ENCODE results near the gene VMP1.
"Not testable (repeated sequence)": the region's sequence is repeated elsewhere in the genome, so short reads cannot be mapped to it uniquely, and the experiment has no call there.

The VMP1 gene

DNA sequence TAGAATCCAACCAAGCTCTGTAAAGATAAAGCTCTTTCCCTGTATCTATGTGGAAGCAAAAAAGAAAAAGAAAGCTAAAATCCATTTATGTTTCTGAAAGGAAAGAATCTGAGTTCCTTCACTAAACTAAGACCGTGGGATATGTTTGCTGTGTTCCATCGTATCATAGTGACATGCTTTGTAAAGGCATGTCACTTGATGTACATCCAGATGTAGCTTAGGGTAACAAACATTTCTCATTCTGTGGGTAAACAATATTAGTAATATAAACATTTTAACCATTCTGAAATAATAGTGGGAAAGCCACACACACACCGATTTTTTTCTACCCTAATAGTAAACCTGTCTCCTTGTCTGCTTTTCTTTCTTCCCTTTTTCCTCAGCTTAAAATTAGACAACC, 107.2 kb downstream of the VMP1 start:
- DNase-seq: no peak

DNA sequence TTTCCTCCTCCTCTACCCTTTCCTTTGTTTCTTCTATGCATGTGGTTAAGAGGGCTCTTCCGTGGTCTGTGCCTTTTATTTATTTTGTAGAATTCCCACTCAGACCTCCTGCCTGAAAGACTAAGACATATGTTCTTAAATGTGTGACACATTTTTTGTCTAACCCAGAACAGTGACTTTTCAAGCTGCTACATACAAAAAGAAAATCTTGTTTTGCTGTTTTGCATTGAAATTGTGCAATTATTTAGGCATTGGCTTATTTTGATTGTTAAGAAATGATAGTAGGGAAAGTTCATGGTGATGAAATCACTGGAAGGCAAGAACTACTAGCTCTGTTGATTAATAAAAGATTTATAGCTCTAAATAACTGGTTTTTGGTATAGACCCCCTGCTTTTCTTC, 108.5 kb downstream of the VMP1 start:
- DNase-seq: no peak

DNA sequence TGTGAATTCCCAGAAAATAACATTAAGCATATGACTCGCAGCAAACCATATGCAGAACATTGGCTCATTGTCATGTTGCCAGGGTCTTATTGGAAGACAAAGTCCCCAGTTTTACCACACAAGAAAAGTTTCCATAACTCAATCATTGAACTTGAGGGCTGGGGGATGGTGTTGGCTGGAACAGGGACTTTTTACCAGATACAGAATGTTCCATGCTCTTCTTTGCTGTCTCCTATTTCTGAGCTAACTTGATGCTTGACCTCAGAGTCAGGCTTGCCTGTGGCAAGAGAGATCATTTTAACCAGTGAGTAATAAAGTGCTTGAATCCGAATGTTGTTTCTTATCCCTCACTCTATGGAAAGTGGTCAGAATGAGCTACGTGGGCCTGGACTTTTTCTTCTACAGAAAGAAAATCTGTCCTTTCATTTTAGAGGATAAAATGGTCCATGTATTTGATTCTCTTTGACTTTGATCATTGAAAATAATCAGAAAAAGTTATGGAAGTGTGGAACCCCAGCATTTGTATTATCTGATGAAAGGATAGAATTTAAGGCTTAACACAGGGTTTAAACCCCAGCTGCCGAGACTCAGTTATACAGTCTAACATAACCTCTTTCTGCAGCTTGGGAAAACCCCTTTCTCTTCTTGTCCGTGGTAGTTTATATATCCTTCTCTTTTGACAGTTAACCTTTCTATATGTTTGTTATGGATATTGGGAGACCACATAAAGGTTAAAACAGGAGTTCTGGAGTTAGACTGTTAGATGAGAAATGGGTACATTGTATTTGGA, 118.3 kb downstream of the VMP1 start:
- DNase-seq: no peak

DNA sequence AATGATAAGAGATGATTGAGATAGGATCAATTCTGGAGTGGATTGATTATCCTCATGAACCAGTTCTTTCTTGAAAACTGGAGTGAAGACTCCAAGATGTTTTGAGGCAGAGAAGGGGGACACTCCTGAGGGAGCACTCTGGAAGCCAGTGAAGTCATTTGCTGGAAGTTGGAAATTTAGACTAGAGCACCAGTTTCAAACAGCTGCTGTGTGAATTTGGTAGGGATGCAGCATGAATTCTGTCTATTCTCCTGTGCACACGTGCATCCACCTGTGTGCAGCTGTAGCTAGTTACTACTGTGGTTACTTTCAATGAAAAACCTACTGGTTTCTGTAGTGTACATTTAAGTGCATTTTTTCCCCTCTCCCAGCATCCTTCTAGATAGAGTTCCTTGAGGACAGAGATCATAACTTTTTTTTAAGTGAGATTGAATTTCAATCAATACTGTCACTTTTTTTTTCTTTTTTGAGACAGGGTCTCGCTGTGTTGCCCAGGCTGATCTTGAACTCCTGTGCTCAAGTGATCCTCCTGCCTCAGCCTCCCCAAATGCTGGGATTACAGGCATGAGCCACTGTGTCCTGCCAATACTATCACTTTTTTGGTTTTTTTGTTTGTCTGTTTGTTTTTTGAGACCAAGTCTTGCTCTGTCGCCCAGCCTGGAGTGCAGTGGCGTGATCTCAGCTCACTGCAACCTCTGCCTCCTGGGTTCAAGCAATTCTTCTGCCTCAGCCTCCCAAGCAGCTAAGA, 119.4 kb downstream of the VMP1 start:
- DNase-seq: no peak

DNA sequence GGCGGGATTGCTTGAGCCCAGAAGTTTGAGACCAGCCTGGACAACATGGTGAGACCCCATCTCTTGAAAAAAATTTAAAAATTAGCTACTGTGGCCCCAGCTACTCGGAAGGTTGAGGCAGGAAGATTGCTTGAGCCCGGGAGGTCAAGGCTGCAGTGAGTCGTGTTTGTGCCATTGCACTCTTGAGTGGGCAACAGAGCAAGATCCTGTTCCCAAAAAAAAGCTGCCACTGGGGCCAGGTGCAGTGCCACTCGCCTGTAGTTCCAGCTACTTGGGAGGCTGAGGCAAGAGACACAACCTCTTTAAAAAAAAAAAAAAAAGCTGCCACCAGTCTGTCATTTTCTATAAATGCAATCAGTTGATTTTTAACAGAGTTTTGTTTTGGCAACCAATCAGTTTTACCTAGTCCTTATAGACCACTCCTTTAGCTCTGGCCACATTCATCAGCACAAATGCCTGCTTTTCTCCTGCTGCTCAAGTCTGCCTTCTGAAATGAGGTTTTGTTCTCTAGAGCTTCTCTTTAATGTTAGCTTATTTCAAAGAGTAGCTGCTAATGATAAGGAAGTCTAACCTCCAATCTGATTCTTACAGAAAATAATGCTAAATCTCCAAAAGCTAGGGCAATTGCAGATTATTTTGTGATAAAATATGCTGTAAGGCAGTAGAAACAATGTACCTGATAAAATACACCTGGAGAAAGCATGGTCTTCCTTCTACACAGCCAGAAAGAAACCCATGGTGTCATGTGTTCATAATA, 120.4 kb downstream of the VMP1 start:
- DNase-seq: no peak

DNA sequence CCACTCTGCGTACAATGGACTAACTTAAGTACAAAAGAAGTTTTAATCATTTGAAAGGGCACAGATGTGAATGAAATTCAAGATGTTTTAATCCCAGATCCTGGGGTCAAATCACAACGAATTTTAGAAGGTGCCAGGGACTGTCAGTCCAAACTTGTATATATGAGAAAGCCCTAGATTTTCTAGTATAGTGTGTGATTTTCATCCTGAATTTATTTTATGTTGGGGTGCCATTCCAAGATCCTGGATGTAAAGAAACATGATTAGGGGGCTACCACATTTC, 121.0 kb downstream of the VMP1 start:
- no peak for DNase-seq

DNA sequence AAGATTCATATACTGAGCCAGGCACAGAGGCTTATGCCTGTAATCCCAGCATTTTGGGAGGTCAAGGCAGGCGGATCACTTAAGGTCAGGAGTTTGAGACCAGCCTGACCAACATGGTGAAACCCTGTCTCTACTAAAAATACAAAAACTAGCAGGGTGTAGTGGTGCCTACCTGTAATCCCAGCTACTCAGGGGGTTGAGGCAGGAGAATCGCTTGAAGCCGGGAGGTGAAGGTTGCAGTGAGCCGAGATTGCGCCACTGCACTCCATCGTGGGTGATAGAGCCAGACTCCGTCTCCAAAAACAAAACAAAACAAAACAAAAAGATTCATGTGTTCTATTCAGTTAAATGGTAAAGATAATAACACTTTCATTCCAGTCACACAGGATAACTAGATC, 121.4 kb downstream of the VMP1 start:
- not testable (repeated sequence) for DNase-seq

DNA sequence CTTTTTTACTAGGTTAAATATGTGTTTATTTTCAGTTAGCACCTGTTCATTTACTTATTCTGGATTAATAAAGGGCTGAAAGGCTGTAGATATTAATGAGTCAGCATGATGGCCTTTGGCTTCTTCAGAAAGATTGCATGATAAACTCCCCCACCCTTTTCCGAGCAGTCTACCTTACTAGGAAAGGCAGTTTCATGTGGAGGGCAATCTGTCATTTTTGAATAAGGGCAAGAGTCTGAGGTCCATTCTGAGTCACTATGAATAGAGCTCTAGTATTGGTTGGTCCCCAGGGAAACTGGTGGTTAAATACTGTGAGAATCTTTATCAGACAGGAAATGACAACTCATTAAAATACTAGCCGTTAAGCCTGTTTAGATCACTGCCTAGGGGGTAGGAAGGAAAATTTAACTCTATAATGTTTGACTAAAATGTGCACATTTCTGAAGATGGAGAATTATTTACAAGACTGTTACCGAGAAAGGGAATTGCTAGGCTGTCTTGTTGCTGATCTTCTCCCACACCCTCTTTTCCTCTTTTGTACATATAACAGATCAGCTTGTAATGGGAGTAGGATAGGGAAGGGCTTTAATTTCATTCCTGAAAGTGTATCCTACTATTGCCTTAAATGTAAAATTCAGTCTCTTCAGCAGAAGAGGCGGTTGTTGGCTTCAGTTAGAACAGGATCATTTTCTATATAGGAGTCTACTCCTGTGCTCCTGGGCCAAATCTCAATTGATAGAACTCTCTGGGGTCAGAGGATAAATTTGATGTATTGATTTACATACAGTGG, 122.0 kb downstream of the VMP1 start:
- DNase-seq: no peak

DNA sequence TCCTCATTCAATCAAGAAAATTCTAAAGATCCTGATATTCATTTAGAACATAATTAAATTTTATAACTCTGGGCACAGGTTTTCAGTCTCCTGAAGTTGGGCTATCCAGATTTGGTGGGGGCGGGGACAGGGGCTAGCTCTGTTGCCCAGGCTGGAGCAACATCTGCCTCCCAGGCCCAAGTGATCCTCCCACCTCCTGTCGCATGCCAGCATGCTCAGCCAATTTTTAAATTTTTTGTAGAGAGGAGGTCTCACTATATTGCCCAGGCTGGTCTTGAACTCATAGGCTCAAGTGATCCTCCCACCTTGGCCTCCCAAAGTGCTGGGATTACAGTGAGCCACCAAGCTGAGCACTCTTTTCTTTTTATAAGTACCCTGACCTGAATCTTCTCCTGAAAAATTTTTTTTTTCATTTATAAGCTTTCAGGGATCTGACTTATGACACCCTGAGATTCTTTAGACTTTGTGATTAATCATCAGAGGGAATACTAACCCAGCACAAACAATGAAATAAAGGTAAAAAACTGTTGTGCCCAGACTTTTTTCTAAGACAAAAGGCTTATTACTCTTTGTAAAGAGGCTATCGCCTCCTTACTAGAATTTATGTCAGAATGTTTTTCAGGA, 122.7 kb downstream of the VMP1 start:
- DNase-seq: no peak

DNA sequence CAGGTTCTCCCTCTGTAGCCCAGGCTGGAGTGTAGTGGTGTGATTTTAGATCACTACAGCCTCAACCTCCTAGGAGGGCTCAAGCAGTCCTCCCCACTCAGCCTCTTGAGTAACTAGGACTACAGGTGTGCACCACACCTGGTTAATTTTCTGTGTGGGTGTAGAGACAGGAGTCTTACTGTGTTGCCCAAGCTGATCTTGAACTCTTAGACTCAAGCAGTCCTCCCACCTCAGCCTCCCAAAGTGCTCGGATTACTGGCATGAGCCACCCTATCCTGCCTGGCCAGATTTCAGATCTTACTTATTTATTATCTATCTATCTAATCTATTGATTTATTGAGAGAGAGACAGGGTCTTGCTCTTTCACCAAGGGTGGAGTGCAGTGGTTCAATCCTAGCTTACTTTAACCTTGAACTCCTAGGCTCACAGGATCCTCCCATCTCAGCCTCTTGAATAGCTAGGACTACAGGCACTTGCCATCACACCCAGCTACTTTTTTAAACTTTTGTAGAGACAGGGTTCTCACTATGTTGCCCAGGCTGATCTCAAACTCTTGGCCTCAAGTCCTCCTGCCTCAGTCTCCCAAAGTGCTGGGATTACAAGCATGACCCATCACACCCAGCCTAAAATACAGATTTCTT, 123.5 kb downstream of the VMP1 start:
- DNase-seq: no peak

DNA sequence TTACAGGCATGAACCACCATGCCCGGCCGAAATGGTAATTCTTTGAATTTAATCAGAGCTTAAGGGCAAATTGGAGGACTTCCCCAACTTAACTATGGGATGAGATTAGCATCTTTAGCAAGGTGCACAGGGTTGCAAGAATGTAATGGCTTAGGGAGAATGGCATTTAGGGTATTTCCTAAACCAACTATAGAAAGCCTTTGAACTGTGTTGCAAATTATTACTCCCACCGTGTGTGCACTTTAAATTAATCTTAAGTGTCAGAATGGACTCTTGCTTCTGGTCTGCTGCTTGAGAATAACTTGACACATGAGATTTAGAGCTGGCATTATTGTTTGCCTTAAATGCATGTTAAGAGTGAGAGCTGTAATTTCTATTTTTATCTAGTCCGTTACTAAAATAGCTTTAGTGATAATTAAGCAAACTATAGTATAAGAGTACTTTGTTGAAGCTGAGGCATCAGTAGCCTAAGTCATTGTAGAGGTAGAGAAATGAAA, 125.5 kb downstream of the VMP1 start:
- DNase-seq: no peak

DNA sequence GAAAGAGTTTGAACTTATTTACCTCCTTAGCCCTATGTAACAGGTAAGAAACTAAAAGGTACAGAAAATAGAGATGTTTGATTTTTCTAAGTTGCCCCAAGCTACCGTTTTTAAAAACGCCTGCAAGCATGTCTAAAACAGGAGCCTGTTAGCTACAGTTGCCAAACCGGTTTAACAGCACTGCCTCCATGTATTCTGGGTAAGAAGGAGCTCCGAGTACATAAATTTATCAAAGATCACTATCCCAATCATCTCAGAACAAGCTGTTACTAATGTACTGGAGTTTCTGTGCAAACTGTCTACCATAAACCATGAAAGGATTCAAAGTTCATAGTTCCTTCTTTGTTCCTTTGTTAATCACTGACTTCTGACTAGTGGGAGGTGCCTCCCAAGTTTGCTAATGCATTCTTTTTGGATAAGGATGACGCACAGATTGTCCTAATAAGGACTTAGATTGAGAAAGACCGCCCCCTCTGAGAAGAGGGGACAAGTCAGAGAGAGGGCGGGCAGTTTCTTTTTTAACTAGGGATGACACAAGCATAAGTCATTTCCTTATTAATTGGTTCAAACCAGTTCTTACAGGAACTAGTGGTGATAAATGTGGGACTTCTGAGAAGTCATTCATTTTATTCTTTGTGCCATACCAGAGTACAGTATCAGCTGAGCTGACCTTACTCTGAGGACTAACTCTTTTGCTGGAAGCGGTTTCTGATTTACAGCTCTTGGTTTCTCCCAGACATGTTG, 130.0 kb downstream of the VMP1 start:
- DNase-seq: peak; percentile 44

DNA sequence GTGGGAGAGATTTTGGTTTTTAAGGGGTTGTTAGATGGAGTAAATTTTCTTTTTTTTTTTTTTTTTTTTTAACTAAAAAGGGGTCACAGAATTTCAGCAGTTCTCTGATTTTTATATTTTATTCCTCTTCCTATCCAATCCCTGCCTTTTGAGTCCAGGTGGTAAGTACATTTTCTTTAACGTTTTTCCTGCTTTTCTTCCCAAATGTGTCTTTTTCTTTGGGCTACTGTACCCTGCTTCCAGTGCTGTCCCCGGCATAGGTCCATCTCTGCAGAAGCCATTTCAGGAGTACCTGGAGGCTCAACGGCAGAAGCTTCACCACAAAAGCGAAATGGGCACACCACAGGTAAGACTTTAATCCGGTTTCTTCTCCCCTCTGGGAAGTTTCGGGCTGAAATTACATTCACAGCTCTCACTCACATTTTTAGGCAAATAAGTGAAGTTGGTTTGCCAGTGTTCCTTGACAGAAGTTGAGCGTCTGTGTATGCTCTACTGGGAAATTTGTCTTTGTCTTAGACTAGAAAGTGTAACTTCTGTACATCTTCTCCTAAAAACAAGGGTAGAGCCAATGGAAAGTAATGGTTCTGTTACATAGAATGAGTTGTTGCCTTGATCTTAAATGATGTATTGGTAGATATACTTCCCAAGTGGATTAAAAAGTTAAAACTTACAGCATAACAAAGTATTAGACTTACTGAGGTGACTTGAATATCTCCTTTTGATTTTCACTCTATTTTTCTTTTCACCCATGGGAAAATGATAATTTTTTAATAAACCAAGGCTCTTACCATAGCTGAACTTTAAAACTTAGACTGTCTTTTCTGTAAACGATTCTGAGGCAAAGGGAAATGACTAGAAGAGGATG, 130.8 kb downstream of the VMP1 start:
- DNase-seq: no peak

DNA sequence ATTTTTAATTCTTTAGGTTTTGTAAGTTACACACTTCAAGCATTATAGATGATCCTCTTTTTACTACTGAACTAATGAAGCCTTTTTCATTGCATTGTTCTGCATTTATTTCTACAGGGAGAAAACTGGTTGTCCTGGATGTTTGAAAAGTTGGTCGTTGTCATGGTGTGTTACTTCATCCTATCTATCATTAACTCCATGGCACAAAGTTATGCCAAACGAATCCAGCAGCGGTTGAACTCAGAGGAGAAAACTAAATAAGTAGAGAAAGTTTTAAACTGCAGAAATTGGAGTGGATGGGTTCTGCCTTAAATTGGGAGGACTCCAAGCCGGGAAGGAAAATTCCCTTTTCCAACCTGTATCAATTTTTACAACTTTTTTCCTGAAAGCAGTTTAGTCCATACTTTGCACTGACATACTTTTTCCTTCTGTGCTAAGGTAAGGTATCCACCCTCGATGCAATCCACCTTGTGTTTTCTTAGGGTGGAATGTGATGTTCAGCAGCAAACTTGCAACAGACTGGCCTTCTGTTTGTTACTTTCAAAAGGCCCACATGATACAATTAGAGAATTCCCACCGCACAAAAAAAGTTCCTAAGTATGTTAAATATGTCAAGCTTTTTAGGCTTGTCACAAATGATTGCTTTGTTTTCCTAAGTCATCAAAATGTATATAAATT, 132.3 kb downstream of the VMP1 start:
- no peak for DNase-seq

DNA sequence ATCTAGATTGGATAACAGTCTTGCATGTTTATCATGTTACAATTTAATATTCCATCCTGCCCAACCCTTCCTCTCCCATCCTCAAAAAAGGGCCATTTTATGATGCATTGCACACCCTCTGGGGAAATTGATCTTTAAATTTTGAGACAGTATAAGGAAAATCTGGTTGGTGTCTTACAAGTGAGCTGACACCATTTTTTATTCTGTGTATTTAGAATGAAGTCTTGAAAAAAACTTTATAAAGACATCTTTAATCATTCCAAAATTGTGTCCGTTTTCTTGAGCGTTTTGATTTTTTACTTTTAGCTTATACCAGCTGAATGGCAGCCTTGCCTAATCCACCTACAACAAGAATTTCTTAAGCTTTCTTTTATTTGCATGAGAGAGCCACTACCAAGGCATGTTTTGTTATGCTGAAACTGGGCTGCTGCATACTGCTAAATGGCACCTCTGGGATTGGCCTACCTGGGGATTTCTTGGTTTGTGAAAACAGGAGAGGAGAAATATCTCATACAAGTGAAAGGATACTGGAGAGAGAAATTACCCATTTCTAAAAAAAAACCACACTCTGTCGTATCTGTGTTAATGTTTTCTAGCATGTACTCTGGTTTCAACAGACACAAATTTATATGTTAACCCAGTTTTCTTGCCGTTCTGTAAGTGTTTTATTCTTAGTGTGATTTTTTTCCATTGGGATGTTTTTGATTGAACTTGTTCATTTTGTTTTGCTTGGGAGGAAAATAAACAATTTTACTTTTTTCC, 133.1 kb downstream of the VMP1 start:
- DNase-seq: no peak

DNA sequence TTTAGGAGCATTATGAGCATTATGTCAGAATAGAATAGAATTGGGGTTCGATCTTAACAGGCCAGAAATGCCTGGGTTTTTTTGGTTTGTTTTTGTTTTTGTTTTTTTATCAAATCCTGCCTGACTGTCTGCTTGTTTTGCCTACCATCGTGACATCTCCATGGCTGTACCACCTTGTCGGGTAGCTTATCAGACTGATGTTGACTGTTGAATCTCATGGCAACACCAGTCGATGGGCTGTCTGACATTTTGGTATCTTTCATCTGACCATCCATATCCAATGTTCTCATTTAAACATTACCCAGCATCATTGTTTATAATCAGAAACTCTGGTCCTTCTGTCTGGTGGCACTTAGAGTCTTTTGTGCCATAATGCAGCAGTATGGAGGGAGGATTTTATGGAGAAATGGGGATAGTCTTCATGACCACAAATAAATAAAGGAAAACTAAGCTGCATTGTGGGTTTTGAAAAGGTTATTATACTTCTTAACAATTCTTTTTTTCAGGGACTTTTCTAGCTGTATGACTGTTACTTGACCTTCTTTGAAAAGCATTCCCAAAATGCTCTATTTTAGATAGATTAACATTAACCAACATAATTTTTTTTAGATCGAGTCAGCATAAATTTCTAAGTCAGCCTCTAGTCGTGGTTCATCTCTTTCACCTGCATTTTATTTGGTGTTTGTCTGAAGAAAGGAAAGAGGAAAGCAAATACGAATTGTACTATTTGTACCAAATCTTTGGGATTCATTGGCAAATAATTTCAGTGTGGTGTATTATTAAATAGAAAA, 133.8 kb downstream of the VMP1 start:
- DNase-seq: not testable (repeated sequence)

DNA sequence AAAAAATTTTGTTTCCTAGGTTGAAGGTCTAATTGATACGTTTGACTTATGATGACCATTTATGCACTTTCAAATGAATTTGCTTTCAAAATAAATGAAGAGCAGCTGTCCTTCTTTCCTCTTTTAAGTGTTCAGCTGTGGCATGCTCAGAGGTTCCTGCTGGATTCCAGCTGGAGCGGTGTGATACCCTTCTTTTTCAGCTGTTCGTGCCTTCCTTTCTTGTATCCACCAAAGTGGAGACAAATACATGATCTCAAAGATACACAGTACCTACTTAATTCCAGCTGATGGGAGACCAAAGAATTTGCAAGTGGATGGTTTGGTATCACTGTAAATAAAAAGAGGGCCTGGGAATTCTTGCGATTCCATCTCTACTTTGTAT, 134.4 kb downstream of the VMP1 start:
- DNase-seq: not testable (repeated sequence)

All from activated CD4-positive, alpha-beta T cell treated with anti-CD3 and anti-CD28 coated beads, Interleukin-2, amount 50 U/mL, for 1 hour (primary cell).